Heart left ventricle (tissue), 13 donors: Measurements from ENCODE around the gene RAB11FIP4.

Source experiments
- CTCF ChIP-seq, 12 donors: fragments of 200-600 bp; sonication (generic) in 4 of 12; IDR thresholded peaks; one replicate each; pipeline versions ENCODE4 v1.5.0 to v1.8.0; 2018 to 2022; ENCODE audit warnings: antibody characterized with exemption in 12 of 12, mild to moderate bottlenecking in 5 of 12
- POLR2A ChIP-seq, 2 donors: fragments of 450-650 bp; IDR thresholded peaks; one replicate each; pipeline ENCODE4 v1.6.1; 2017; ENCODE audit warnings: antibody characterized with exemption in 2 of 2, mild to moderate bottlenecking in 2 of 2, moderate library complexity in 2 of 2
- donor health status: ischemic (EF 13 %, LVEDD 7.1; RV severe dilation, severe dysfunction).
- donor health status: DM: no; HTN: yes; CAD: no.
- donor health status: DM: no; HTN: no; CAD: no.
- donor health status: ischemic (EF 25% LVEDD 6.9; RV normal size, moderate dysfunction).
- donor health status: ischemic (EF 25% LVEDD 5.7; RV mildly dilated, moderate dysfunction).
- donor health status: ischemic (EF 35%, LVEDD 5.7; RV mildly dilated, moderate dysfunction).
- donor health status: nonischemic (EF 11% LVEDD 7.7; RV severe dilation, severe dysfunction).
- donor health status: DM: yes; HTN: yes; CAD: no.
- donor health status: PGD.
- donor health status: ischemic (EF 29% LVEDD 5.4; RV normal size, mild dysfunction).
- donor health status: nonischemic (EF 23%, LVEDD 6.1; RV moderate dilation, normal function).

GRCh38 chr17:31566247-31566991 is 174.9 kb downstream of the RAB11FIP4 start:
- TF ChIP-seq CTCF (IDR thresholded peaks at IDR 0.05) (no peak), POLR2A (IDR thresholded peaks at IDR 0.05) (no peak)
